ENCODE results near the gene NRP1.

NRP1 gene

DNA sequence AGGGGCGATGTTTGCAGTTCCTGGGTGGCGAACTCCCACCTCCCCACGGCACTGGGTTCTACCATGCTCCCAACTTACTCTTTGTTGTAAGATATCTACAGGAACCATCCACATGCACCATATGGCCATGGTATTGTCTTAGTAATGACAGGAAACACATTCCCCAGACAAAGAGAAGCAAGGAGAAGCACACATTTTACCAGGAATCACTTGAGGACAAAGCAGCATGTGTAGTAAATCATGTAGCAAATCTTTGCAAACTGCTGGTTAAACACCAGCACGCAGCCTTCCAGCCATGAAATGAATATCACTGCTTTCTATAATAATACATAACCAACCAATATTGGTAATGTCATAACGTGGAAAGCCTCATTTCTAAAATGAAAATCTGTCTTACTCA is 101.2 kb downstream of the NRP1 start:
- Histone ChIP-seq H3K79me2 (no peaks in the 10 kb centered on the region), H3K27me3 (ENCODE audit: control insufficient read depth, insufficient read depth, low read length) (no peaks in the 10 kb centered on the region), H3K9me3 (ENCODE audit: control insufficient read depth, low read length) (no peaks in the 10 kb centered on the region)

DNA sequence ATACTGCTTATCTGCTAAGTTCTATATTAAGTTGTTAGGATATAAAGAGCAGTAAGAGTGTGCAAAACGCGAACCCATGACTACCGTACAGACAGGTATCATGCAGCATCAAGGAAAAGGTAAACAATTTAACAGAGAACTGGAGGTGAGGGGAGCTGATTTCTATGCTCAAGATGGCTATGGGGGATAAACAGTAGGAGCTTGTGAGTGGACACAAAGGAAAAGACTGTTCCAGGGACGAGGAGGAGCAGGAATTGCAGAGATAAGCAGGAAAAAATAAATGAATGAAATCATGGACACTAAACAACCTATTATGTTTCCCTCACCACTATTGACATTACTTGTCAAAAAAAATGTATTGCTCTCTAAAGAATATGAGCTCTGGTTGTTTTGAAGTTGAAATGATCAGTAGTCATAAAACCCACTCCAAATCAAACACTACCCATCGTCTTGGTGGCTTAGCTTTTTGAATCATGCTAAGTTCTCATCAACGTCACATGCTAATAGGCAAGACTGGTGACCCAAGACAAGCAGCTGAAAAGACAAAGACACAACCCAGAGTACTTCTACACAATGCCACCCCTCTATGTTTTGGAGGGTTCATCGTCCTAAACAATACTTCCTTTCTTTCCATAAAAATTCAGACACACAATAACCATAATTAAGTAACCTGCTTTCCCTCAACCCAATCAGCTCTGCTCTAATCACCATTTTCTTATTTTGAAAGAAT is 102.7 kb downstream of the NRP1 start:
- no peak for TF ChIP-seq CTCF (IDR thresholded peaks at IDR 0.05)
- no peaks in the 10 kb centered on the region for H3K79me2 ChIP-seq
- H3K27ac ChIP-seq, result no peak overlapping the region
- no peaks in the 10 kb centered on the region for H3K4me1 ChIP-seq
- no peak overlapping the region for H3K9ac ChIP-seq
- no peaks in the 10 kb centered on the region for H3K9me3 ChIP-seq (ENCODE audit: control insufficient read depth, low read length)
- H2AFZ ChIP-seq, result no peak overlapping the region
- no peaks in the 10 kb centered on the region for H3K27me3 ChIP-seq (ENCODE audit: control insufficient read depth, insufficient read depth, low read length)
- H3K4me3 ChIP-seq (ENCODE audit: low read depth, low read length), result no peak overlapping the region
- no peaks in the 10 kb centered on the region for H3K36me3 ChIP-seq (ENCODE audit: control insufficient read depth, insufficient read depth, low read length)
- no peak overlapping the region for H3K4me2 ChIP-seq (ENCODE audit: low read length)

More for the DNA sequence above, 101.2 kb downstream of the NRP1 start:
- no peaks in the 10 kb centered on the region for H3K36me3 ChIP-seq (ENCODE audit: control insufficient read depth, insufficient read depth, low read length)
- no peak overlapping the region for H3K4me3 ChIP-seq (ENCODE audit: low read depth, low read length)
- H2AFZ ChIP-seq, result no peak overlapping the region
- no peak overlapping the region for H3K27ac ChIP-seq
- H3K4me1 ChIP-seq, result no peaks in the 10 kb centered on the region
- TF ChIP-seq CTCF (IDR thresholded peaks at IDR 0.05), result no peak
- no peak overlapping the region for H3K9ac ChIP-seq
- H3K4me2 ChIP-seq (ENCODE audit: low read length), result no peak overlapping the region

GRCh38 chr10:33229949-33230267 is 104.6 kb downstream of the NRP1 start:
- H3K9ac ChIP-seq, result no peak overlapping the region
- no peak overlapping the region for H3K4me3 ChIP-seq (ENCODE audit: low read depth, low read length)
- no peaks in the 10 kb centered on the region for H3K27me3 ChIP-seq (ENCODE audit: control insufficient read depth, insufficient read depth, low read length)
- H3K4me2 ChIP-seq (ENCODE audit: low read length), result no peak overlapping the region
- H2AFZ ChIP-seq, result no peak overlapping the region
- no peaks in the 10 kb centered on the region for H3K4me1 ChIP-seq
- TF ChIP-seq CTCF (IDR thresholded peaks at IDR 0.05), result no peak
- no peak overlapping the region for H3K27ac ChIP-seq
- no peaks in the 10 kb centered on the region for H3K9me3 ChIP-seq (ENCODE audit: control insufficient read depth, low read length)
- H3K79me2 ChIP-seq, result no peaks in the 10 kb centered on the region
- H3K36me3 ChIP-seq (ENCODE audit: control insufficient read depth, insufficient read depth, low read length), result no peaks in the 10 kb centered on the region

DNA sequence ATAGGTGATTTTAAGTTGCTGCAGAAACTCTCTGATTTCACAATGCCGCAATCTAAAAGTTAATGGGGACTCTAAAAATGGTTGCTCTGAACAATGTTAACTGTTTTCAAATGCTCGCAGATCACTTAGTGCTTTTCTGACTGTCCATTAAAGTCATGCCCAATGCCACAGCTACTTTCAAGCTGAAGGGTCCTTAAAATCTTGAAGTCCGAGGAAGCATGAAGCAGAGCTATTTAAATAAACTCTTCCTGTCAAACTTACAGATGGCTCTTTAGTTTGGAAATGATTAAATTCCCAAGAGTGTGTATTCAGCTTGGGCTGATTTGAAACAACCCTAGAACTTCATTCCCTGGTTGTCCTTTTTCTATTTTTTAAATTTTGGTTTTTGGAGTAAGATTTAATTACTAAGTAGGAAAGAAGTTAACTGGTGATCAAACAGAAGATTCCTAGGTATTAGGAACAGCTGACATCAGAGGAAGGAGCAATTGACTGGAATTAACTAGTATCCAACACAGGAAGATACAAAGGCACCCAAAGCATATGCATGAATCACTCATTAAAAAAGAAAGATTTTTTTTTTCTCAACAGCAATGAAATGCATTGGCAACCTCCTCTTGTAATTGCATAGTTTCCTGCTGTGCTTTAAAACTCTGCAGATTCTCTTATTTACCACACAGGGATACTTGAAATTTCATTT is 105.1 kb downstream of the NRP1 start:
- Histone ChIP-seq H3K27ac (no peak overlapping the region), H3K4me1 (no peaks in the 10 kb centered on the region), H3K9me3 (ENCODE audit: control insufficient read depth, low read length) (no peaks in the 10 kb centered on the region), H2AFZ (no peak overlapping the region), H3K27me3 (ENCODE audit: control insufficient read depth, insufficient read depth, low read length) (no peaks in the 10 kb centered on the region), H3K36me3 (ENCODE audit: control insufficient read depth, insufficient read depth, low read length) (no peaks in the 10 kb centered on the region), H3K9ac (no peak overlapping the region), H3K79me2 (no peaks in the 10 kb centered on the region), H3K4me3 (ENCODE audit: low read depth, low read length) (no peak overlapping the region), H3K4me2 (ENCODE audit: low read length) (no peak overlapping the region)
- TF ChIP-seq CTCF (IDR thresholded peaks at IDR 0.05), result no peak

DNA sequence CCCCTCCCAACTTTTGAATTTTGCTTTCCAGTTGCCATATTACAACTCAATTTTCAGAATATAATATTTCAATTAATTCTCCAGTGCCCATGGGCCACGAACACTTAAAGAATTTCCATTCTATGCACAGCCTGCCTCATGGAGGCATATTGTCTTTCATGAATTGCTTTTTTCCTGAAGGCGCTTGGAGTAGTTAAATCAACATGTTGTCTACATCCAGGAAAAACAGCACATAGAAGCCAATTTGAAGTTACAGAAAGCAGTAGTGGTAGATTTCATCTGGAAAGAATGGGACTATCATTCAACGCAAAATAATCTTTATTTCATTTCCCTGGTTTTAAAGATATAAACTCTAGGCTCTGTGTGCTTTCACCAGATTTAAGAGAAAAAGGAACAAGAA is 106.0 kb downstream of the NRP1 start:
- Histone ChIP-seq H3K9ac (no peak overlapping the region), H3K4me3 (ENCODE audit: low read depth, low read length) (no peak overlapping the region), H3K27ac (no peak overlapping the region), H3K9me3 (ENCODE audit: control insufficient read depth, low read length) (no peaks in the 10 kb centered on the region), H3K4me2 (ENCODE audit: low read length) (no peak overlapping the region), H3K36me3 (ENCODE audit: control insufficient read depth, insufficient read depth, low read length) (no peaks in the 10 kb centered on the region), H3K79me2 (no peaks in the 10 kb centered on the region), H2AFZ (no peak overlapping the region), H3K27me3 (ENCODE audit: control insufficient read depth, insufficient read depth, low read length) (no peaks in the 10 kb centered on the region), H3K4me1 (no peaks in the 10 kb centered on the region)
- TF ChIP-seq CTCF (IDR thresholded peaks at IDR 0.05), result no peak

All from parathyroid adenoma (tissue), 2 donors.